Osteocyte (in vitro differentiated cells): ENCODE results near the gene UNC80. TPM values are rescaled to one million over a fixed set of nuclear protein-coding genes. Genes with fewer than 3 reads are reported as not detected.
A peak's percentile ranks its signal among the peaks of the same experiment; 100 is the strongest.

ENCODE experiments used
- DNase-seq: peaks from one replicate; pipeline ENCODE4 v3.0.0; 2021; ENCODE audit warnings: mixed read lengths; ENCODE audit not compliant: unreplicated experiment; ENCODE audit errors: extremely low spot score
- H3K27ac Mint-ChIP-seq: one replicate; pipeline ENCODE4 v1.8.0; 2021; ENCODE audit warnings: mild to moderate bottlenecking, mixed read lengths; ENCODE audit not compliant: unreplicated experiment
- H3K27me3 Mint-ChIP-seq: one replicate; pipeline ENCODE4 v1.8.0; 2021; ENCODE audit warnings: mixed read lengths; ENCODE audit not compliant: unreplicated experiment
- H3K36me3 Mint-ChIP-seq: one replicate; pipeline ENCODE4 v1.8.0; 2021; ENCODE audit warnings: mixed read lengths; ENCODE audit not compliant: unreplicated experiment
- H3K4me1 Mint-ChIP-seq: one replicate; pipeline ENCODE4 v1.8.0; 2021; ENCODE audit warnings: mixed read lengths; ENCODE audit not compliant: unreplicated experiment
- H3K4me3 Mint-ChIP-seq: one replicate; pipeline ENCODE4 v1.8.0; 2021; ENCODE audit warnings: mild to moderate bottlenecking, moderate library complexity, mixed read lengths; ENCODE audit not compliant: unreplicated experiment
- H3K9me3 Mint-ChIP-seq: one replicate; pipeline ENCODE4 v1.8.0; 2021; ENCODE audit warnings: mixed read lengths; ENCODE audit not compliant: unreplicated experiment
- CTCF ChIP-seq: fragments of 200-600 bp; sonication (generic); IDR thresholded peaks from 2 replicates; pipeline ENCODE4 v1.5.0; 2021; ENCODE audit warnings: antibody characterized with exemption, mild to moderate bottlenecking, moderate library complexity
- total RNA-seq: library from RNA; stranded (reverse); gene quantifications from 2 replicates; pipeline ENCODE4 v1.2.1, GENCODE V29; 2021

The UNC80 gene
- total RNA-seq, 1 donor from 2014 or later = not detected

DNA sequence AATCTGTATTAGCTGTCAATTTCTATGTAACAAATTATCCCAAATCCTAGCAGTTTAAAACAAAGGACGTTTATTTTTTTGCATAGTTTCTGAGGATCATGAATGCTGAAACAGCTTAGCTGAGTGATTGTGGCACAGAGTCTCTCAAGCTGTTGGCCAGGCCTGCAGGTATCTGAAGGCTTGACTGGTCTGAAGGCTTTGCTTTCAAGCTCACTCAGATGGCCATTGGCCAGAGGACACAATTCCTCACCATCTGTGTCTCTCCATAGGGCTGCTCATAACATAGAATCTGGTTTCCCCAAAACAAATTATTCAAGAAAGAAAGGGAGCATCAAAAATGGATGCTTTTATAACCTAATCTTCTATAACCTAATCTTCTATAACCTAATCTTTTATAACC, 33.7 kb downstream of the UNC80 start:
- Mint-ChIP-seq H3K27ac (no peak overlapping the region), H3K27me3 (no peaks in the 10 kb centered on the region), H3K4me3 (no peak overlapping the region), H3K4me1 (no peaks in the 10 kb centered on the region), H3K36me3 (no peaks in the 10 kb centered on the region), H3K9me3 (peaks cover 5% of the 10 kb centered on the region)
- no peak for TF ChIP-seq CTCF
- DNase-seq = no peak

GRCh38 chr2:209806318-209806717, 34.7 kb downstream of the UNC80 start:
- TF ChIP-seq CTCF = no peak
- no peaks in the 10 kb centered on the region for H3K9me3 Mint-ChIP-seq
- no peaks in the 10 kb centered on the region for H3K27me3 Mint-ChIP-seq
- H3K4me1 Mint-ChIP-seq = no peaks in the 10 kb centered on the region
- H3K36me3 Mint-ChIP-seq = no peaks in the 10 kb centered on the region
- no peak overlapping the region for H3K4me3 Mint-ChIP-seq
- DNase-seq = no peak
- no peak overlapping the region for H3K27ac Mint-ChIP-seq

GRCh38 chr2:209808521-209808920, 36.9 kb downstream of the UNC80 start:
- Mint-ChIP-seq H3K27ac (no peak overlapping the region), H3K36me3 (no peaks in the 10 kb centered on the region), H3K9me3 (no peaks in the 10 kb centered on the region), H3K4me1 (no peaks in the 10 kb centered on the region), H3K4me3 (no peak overlapping the region), H3K27me3 (no peaks in the 10 kb centered on the region)
- DNase-seq = no peak
- TF ChIP-seq CTCF = no peak

DNA sequence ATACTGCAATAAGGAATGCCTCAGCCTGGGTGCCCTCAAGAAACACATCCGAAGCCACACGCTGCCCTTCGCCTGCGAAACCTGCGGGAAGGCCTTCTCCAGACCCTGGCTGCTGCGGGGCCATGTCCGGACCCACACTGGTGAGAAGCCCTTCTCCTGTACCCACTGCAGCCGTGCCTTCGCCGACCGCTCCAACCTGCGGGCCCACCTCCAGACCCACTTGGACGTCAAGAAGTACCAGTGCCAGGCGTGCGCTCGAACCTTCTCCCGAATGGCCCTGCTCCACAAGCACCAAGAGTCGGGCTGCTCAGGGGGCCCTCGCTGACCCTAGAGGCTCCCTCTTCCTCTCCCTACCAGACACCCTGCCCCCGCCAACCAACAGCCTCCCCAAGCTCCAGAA, 37.6 kb downstream of the UNC80 start:
- H3K4me1 Mint-ChIP-seq = no peaks in the 10 kb centered on the region
- peak; percentile 85 for DNase-seq
- H3K27me3 Mint-ChIP-seq = no peaks in the 10 kb centered on the region
- no peak for TF ChIP-seq CTCF
- H3K4me3 Mint-ChIP-seq = no peak overlapping the region
- no peak overlapping the region for H3K27ac Mint-ChIP-seq
- H3K9me3 Mint-ChIP-seq = no peaks in the 10 kb centered on the region
- H3K36me3 Mint-ChIP-seq = no peaks in the 10 kb centered on the region

DNA sequence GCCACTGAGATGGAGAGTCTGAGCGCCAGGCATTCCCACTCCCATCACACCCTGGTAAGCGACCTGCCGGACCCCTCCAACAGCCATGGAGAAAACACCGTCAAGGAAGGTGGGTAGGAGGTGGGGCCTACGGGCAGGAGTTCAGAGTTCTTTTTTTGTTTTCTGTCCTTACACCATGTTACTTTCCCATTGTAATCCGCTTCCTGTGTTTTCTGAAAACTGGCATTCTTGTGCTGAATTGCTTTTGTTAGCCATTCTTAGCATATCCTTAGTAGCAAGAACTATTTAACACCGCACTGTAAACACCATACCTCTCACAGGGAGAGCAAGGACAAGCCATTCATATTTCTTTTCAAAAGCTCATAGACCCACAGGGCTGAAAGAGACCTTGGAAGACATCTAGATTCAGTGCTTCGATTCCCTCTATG, 46.2 kb downstream of the UNC80 start:
- Mint-ChIP-seq H3K27ac (no peak overlapping the region), H3K4me3 (no peak overlapping the region), H3K9me3 (no peaks in the 10 kb centered on the region), H3K36me3 (no peaks in the 10 kb centered on the region), H3K27me3 (peaks cover 8% of the 10 kb centered on the region), H3K4me1 (no peaks in the 10 kb centered on the region)
- DNase-seq = no peak
- no peak for TF ChIP-seq CTCF
